Measurements from ENCODE around the gene C1orf232.

The C1orf232 gene

DNA sequence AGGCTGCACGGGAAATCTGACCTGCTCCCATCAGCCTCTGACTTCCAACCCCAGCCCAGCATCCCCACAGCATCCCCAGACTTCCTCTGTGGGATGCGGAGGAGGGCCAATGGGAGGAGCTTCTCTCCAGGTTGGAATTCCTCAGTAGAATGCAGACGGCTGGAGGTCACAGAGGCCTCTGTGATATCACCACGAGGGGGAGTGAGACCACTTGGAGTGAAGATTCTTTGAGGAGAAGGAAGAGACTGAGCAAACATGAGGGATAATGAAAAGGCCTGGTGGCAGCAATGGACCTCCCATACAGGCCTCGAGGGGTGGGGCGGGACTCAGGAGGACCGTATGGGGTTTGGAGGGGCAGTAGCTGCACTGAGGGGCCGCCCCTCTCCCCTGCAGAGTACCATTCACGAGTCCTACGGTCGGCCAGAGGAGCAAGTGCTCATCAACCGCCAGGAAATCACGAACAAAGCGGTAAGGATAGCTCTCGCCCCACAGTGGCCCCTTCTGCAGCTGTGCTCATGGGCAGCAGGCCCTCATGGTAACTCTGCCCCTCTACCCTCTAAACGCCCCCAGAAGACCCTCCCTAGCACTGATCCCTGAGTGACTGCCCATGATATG, 21.7 kb upstream of the C1orf232 start, which contains the start of gene CATSPER4:
TSS of gene CATSPER4 (plus strand) at position 230 of the 615 bp plus-strand sequence. CDS start at position 256, 26 bp downstream.
- peak within 1 kb of the TSS in 2 of 3 experiments; percentile 51 to 61 for H3K27ac Mint-ChIP-seq
- no peaks in the 10 kb centered on the region for H3K27me3 Mint-ChIP-seq (ENCODE audit: low read depth)
- no peaks in the 10 kb centered on the region for H3K36me3 Mint-ChIP-seq (ENCODE audit: low read depth)
- H3K4me3 Mint-ChIP-seq = no peak within 1 kb of the TSS
- H3K4me1 Mint-ChIP-seq = peaks cover 7% of the 10 kb centered on the region
- H3K9me3 Mint-ChIP-seq = no peaks in the 10 kb centered on the region
- TF ChIP-seq, protein P1, sequence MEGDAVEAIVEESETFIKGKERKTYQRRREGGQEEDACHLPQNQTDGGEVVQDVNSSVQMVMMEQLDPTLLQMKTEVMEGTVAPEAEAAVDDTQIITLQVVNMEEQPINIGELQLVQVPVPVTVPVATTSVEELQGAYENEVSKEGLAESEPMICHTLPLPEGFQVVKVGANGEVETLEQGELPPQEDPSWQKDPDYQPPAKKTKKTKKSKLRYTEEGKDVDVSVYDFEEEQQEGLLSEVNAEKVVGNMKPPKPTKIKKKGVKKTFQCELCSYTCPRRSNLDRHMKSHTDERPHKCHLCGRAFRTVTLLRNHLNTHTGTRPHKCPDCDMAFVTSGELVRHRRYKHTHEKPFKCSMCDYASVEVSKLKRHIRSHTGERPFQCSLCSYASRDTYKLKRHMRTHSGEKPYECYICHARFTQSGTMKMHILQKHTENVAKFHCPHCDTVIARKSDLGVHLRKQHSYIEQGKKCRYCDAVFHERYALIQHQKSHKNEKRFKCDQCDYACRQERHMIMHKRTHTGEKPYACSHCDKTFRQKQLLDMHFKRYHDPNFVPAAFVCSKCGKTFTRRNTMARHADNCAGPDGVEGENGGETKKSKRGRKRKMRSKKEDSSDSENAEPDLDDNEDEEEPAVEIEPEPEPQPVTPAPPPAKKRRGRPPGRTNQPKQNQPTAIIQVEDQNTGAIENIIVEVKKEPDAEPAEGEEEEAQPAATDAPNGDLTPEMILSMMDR (IDR thresholded peaks at IDR 0.05; ENCODE audit: unreplicated experiment in 3 of 3) = peak in 2 of 3 experiments; percentile 9 to 38

DNA sequence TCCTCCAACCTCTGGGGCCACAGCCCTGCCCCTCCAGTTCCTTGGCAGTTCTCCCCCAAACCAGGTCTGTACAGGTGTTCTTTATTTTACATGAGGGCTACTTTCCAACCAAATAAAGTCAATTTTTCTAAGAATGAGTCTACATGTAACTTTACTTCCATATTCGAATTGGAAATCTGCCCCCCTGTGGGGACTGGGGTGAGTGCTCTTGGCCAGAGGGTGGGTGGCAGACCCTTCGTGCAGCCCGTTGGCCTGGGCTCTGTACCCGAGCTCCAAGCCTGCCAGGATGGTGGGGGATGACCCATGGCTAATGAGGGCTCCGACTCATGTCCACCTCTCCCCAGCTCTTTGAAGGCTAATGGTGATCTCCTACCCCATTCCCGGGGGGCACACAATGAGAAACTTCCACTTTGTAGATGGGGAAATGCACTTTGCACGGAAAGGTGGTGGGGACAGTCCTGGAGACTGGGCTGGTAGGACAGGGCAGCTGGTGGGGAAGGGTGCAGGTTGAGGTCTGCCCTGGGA, 21.1 kb upstream of the C1orf232 start:
- Mint-ChIP-seq H3K36me3 (ENCODE audit: low read depth) (no peaks in the 10 kb centered on the region), H3K4me3 (no peak overlapping the region), H3K4me1 (peaks cover 7% of the 10 kb centered on the region), H3K9me3 (no peaks in the 10 kb centered on the region), H3K27ac (peak overlapping the region in 1 of 3 experiments; percentile 61), H3K27me3 (ENCODE audit: low read depth) (no peaks in the 10 kb centered on the region)
- TF ChIP-seq, protein P1 (IDR thresholded peaks at IDR 0.05; ENCODE audit: unreplicated experiment in 3 of 3) = no peak

DNA sequence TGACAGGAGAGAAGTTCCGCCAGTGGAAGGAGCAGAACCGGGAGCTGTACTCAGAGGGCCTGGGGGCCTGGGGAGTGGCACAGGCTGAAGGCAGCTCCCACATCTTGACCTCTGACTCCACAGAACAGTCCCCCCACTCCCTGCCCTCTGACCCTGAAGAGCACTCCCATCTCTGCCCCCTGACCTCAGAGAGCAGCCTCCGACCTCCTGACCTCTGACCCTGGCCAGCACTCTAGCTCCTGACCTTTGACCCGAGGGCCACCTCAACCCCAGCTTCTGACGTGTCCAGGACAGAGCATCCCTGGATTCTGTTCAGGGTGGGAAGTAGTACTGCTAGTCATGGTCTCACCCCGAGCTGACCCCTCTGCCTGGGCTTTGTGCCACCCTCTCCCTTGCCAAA, 20.6 kb upstream of the C1orf232 start:
- TF ChIP-seq, protein P1 (IDR thresholded peaks at IDR 0.05; ENCODE audit: unreplicated experiment in 3 of 3) = no peak
- no peaks in the 10 kb centered on the region for H3K9me3 Mint-ChIP-seq
- no peaks in the 10 kb centered on the region for H3K27me3 Mint-ChIP-seq (ENCODE audit: low read depth)
- peaks cover 7% of the 10 kb centered on the region for H3K4me1 Mint-ChIP-seq
- no peaks in the 10 kb centered on the region for H3K36me3 Mint-ChIP-seq (ENCODE audit: low read depth)
- no peak overlapping the region for H3K27ac Mint-ChIP-seq
- H3K4me3 Mint-ChIP-seq = no peak overlapping the region

DNA sequence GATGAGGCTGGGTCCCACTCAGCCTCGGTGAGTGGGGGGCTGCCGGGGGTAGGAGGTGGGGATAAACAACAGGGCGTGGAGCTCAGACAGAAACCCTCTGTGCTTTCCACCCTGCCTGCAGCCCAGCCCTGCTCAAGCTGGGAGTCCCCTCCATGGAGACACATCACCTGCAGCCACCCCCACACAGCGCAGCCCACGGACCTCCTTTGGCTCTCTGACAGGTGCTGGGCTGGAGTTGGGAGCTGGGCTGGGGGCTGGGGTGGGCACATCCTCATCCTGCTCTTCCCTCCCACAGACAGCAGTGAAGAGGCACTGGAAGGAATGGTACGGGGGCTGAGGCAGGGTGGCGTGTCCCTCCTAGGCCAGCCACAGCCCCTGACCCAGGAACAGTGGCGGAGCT, 19.7 kb upstream of the C1orf232 start:
- no peak overlapping the region for H3K4me3 Mint-ChIP-seq
- no peaks in the 10 kb centered on the region for H3K27me3 Mint-ChIP-seq (ENCODE audit: low read depth)
- no peaks in the 10 kb centered on the region for H3K36me3 Mint-ChIP-seq (ENCODE audit: low read depth)
- peaks cover 7% of the 10 kb centered on the region for H3K4me1 Mint-ChIP-seq
- TF ChIP-seq, protein P1 (IDR thresholded peaks at IDR 0.05; ENCODE audit: unreplicated experiment in 3 of 3) = no peak
- no peak overlapping the region for H3K27ac Mint-ChIP-seq
- H3K9me3 Mint-ChIP-seq = no peaks in the 10 kb centered on the region

DNA sequence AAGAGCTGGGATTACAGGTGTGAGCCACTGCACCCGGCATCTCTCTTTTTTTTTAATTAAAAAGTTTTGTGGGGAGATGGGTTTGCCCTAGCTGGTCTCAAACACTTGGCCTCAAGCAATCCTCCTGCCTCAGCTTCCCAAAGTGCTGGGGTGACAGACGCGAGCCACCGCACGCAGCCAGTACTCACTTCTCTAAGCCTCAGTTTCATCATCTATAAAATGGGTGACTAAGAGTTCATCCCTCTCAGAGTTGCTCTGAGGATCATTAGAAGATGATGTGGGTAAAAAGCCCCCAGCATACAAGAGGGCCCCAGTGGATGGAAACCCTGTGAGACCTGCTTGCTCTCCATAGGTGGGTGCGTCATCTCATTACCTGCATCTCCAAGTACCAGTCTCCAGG, 19.1 kb upstream of the C1orf232 start:
- Mint-ChIP-seq H3K27ac (no peak overlapping the region), H3K27me3 (ENCODE audit: low read depth) (no peaks in the 10 kb centered on the region), H3K9me3 (no peaks in the 10 kb centered on the region), H3K4me1 (peaks cover 7% of the 10 kb centered on the region), H3K4me3 (no peak overlapping the region), H3K36me3 (ENCODE audit: low read depth) (no peaks in the 10 kb centered on the region)
- TF ChIP-seq, protein P1 (IDR thresholded peaks at IDR 0.05; ENCODE audit: unreplicated experiment in 3 of 3) = no peak

DNA sequence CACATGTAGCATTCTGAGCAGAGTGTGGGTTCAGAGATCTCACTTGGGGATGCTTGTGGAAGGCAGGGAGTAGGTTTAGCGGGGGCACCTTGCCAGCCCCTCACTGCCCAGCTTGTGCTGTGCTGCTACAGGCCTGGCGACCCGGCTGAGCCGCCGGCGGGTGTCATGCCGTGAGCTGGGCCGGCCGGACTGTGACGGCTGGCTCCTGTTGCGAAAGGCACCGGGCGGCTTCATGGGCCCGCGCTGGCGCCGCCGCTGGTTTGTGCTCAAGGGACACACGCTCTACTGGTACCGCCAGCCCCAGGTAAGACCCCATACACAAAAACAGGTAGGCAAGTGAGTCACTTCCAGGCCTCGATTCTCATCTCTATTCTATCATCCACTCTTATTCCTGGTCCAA, 16.1 kb upstream of the C1orf232 start:
- Mint-ChIP-seq H3K36me3 (ENCODE audit: low read depth) (no peaks in the 10 kb centered on the region), H3K4me3 (no peak overlapping the region), H3K27me3 (ENCODE audit: low read depth) (no peaks in the 10 kb centered on the region), H3K27ac (no peak overlapping the region), H3K9me3 (no peaks in the 10 kb centered on the region), H3K4me1 (peaks cover 7% of the 10 kb centered on the region)
- TF ChIP-seq, protein P1 (IDR thresholded peaks at IDR 0.05; ENCODE audit: unreplicated experiment in 3 of 3) = no peak

All from nephron (organoid).